Loucy (cell line): ENCODE results near the gene CS.

Experiments
- H2AFZ ChIP-seq: fragments of 200-600 bp; sonication (generic); 2 replicates; pipeline ENCODE4 v1.6.0; 2016; ENCODE audit warnings: antibody characterized with exemption, mild to moderate bottlenecking, low read length, moderate library complexity
- H3F3A ChIP-seq: fragments of 200-600 bp; 2 replicates; pipeline ENCODE4 v1.6.0; 2016; ENCODE audit warnings: antibody characterized with exemption, low read depth, mild to moderate bottlenecking
- H3K27me3 ChIP-seq: fragments of 200-600 bp; sonication (generic); 2 replicates; pipeline ENCODE4 v1.6.1; 2014; ENCODE audit warnings: low read length, mild to moderate bottlenecking; ENCODE audit not compliant: insufficient read depth, poor library complexity, severe bottlenecking
- H3K36me3 ChIP-seq: fragments of 200-600 bp; sonication (generic); 2 replicates; pipeline ENCODE4 v1.6.1; 2016; ENCODE audit warnings: low read length; ENCODE audit not compliant: insufficient read depth
- H3K4me1 ChIP-seq: fragments of 200-600 bp; sonication (generic); 2 replicates; pipeline ENCODE4 v1.5.1; 2014; ENCODE audit warnings: low read length, mild to moderate bottlenecking; ENCODE audit not compliant: insufficient read depth, poor library complexity, severe bottlenecking
- H3K4me2 ChIP-seq: fragments of 200-600 bp; sonication (generic); 2 replicates; pipeline ENCODE4 v1.6.0; 2014; ENCODE audit warnings: antibody characterized with exemption, low read length, low read depth, mild to moderate bottlenecking; ENCODE audit not compliant: poor library complexity, severe bottlenecking
- H3K4me3 ChIP-seq: fragments of 200-600 bp; sonication (generic); 2 replicates; pipeline ENCODE4 v1.5.1; 2014; ENCODE audit warnings: low read length, mild to moderate bottlenecking, mixed read lengths; ENCODE audit not compliant: poor library complexity, severe bottlenecking
- H3K79me2 ChIP-seq: fragments of 200-600 bp; sonication (generic); 2 replicates; pipeline ENCODE4 v1.6.1; 2014; ENCODE audit warnings: low read length; ENCODE audit not compliant: insufficient read depth
- H3K9ac ChIP-seq: fragments of 200-600 bp; sonication (generic); 2 replicates; pipeline ENCODE4 v1.6.0; 2014; ENCODE audit warnings: mild to moderate bottlenecking, low read depth, low read length, moderate library complexity; ENCODE audit not compliant: poor library complexity, severe bottlenecking
- H3K9me2 ChIP-seq: fragments of 200-600 bp; sonication (generic); replicated peaks from 2 replicates; pipeline ENCODE4 v1.6.1; 2016; ENCODE audit warnings: low read depth, low read length, mixed read lengths
- H3K9me3 ChIP-seq: fragments of 200-600 bp; sonication (generic); 2 replicates; pipeline ENCODE4 v1.6.1; 2014; ENCODE audit warnings: mild to moderate bottlenecking, antibody characterized with exemption, low read length, low read depth; ENCODE audit not compliant: insufficient read depth
- H4K20me1 ChIP-seq: fragments of 200-600 bp; sonication (generic); 2 replicates; pipeline ENCODE4 v1.6.0; 2014; ENCODE audit warnings: antibody characterized with exemption, low read length, mild to moderate bottlenecking; ENCODE audit not compliant: insufficient read depth, poor library complexity, severe bottlenecking
- EZH2phosphoT487 ChIP-seq: fragments of 200-600 bp; IDR thresholded peaks from 2 replicates; pipeline ENCODE4 v1.6.1; 2018; ENCODE audit warnings: antibody characterized with exemption, mild to moderate bottlenecking, moderate library complexity, borderline replicate concordance
- TF ChIP-seq, protein P1 (sequence below): fragments of 200-600 bp; sonication (generic); conservative IDR thresholded peaks from 2 replicates; pipeline ENCODE4 v1.5.1; 2014; ENCODE audit warnings: mild to moderate bottlenecking, antibody characterized with exemption, low read length

The CS gene

DNA sequence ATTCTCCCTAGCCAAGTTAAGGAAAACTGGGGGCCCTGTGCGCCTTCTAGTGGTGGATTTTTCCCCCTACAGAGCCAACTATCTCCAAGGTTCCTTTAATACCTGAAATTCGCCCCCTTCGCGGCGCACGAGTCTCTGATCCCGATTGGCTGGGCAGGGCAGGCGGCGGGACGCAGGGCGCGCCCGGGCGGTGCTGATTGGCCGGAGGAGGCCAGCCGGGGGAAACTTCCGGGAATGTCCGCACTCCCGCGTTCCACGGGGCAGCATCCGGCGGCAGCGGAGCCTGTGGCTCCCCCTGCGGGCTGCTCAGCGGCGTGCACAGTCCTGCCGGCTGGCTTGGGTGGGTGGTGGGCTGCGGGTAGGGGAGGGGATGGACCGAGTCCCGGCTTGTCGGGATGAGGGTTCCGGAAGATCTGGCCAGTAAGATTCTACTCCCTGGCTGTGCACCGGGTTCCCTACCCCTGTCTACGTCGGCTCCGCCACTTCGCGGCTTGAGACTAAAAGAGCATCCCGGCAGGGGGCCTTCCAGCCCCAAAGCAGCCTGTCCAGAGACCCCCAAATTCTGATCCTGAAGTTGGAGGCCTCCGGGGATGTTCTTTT, 75.9 kb downstream of the CS start, which contains the start of gene NABP2:
TSS of gene NABP2 (plus strand) at position 241 of the 600 bp plus-strand sequence. CDS start 515 bp downstream, outside the sequence.
- no peak for TF ChIP-seq EZH2phosphoT487
- TF ChIP-seq, protein P1, sequence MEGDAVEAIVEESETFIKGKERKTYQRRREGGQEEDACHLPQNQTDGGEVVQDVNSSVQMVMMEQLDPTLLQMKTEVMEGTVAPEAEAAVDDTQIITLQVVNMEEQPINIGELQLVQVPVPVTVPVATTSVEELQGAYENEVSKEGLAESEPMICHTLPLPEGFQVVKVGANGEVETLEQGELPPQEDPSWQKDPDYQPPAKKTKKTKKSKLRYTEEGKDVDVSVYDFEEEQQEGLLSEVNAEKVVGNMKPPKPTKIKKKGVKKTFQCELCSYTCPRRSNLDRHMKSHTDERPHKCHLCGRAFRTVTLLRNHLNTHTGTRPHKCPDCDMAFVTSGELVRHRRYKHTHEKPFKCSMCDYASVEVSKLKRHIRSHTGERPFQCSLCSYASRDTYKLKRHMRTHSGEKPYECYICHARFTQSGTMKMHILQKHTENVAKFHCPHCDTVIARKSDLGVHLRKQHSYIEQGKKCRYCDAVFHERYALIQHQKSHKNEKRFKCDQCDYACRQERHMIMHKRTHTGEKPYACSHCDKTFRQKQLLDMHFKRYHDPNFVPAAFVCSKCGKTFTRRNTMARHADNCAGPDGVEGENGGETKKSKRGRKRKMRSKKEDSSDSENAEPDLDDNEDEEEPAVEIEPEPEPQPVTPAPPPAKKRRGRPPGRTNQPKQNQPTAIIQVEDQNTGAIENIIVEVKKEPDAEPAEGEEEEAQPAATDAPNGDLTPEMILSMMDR, result peak; percentile 92
- peaks cover 29% of the 10 kb centered on the region for H3K4me1 ChIP-seq
- H4K20me1 ChIP-seq, result peaks cover 6% of the 10 kb centered on the region
- peak within 1 kb of the TSS; percentile 90 for H3K4me3 ChIP-seq
- peak within 1 kb of the TSS; percentile 85 for H3K9ac ChIP-seq
- H3K9me3 ChIP-seq, result no peaks in the 10 kb centered on the region
- H3K27me3 ChIP-seq, result no peaks in the 10 kb centered on the region
- H3K36me3 ChIP-seq, result no peaks in the 10 kb centered on the region
- peaks cover 25% of the 10 kb centered on the region for H3K79me2 ChIP-seq
- peak within 1 kb of the TSS; percentile 92 for H3K4me2 ChIP-seq
- no peaks in the 10 kb centered on the region for H3K9me2 ChIP-seq
- peak within 1 kb of the TSS; percentile 94 for H2AFZ ChIP-seq
- no peaks in the 10 kb centered on the region for H3F3A ChIP-seq

DNA sequence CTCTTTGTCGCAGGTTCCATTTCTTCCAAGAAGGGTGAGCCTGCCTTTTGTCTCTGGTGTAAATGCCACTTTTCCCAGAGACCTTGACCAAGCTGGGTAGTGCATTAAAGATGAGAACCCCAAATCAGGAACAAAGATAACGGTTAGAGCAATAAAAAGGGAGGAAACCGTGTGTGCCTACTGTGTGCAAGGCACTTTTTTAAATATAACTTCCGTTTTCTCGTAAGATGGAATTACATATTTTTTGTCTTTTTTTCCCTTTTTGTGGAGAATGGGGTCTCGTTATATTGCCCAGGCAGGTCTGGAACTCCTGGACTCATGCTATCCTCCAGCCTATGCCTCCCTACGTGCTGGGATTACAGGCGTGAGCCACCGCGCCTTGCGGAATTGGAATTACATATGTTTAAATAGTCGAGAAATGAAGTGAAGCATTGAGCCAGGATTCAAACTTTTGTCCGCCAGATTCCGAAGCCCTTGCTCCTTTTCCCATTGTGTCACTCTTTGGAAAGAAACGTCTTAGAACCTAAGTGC, 76.5 kb downstream of the CS start:
- Histone ChIP-seq H3K4me1 (peaks cover 28% of the 10 kb centered on the region), H3K9me2 (no peaks in the 10 kb centered on the region), H3K4me3 (peak overlapping the region; percentile 58), H3K9me3 (no peaks in the 10 kb centered on the region), H2AFZ (peak overlapping the region; percentile 33; the same call in 1 of the 2 replicates), H4K20me1 (peaks cover 6% of the 10 kb centered on the region), H3K79me2 (peaks cover 25% of the 10 kb centered on the region), H3K27me3 (no peaks in the 10 kb centered on the region), H3K36me3 (no peaks in the 10 kb centered on the region), H3K4me2 (peak overlapping the region; percentile 65), H3K9ac (peak overlapping the region; percentile 40), H3F3A (no peaks in the 10 kb centered on the region)
- TF ChIP-seq, protein P1, result no peak
- no peak for TF ChIP-seq EZH2phosphoT487

DNA sequence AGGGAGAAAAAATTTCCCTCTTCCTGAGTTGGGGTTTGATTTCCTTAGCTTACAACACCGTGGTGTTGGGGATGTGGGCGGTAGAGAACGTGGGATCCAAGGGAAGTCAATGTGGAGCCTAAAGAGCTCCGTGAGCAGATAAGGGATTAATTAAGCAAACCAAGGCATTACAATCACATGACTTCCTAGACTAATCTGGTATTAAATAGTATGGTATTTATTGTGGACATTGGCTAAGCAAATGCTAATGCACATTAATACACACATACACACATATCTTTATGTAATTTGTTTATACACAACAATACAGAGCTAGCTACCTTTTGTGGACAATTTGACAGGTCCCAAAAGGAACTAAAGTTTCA, 77.6 kb downstream of the CS start:
- Histone ChIP-seq H3K4me2 (peak overlapping the region; percentile 98), H3K9me3 (no peaks in the 10 kb centered on the region), H3K4me3 (peak overlapping the region; percentile 90), H4K20me1 (peaks cover 6% of the 10 kb centered on the region), H2AFZ (peak overlapping the region; percentile 78; the same call in 1 of the 2 replicates), H3K79me2 (peaks cover 25% of the 10 kb centered on the region), H3K27me3 (no peaks in the 10 kb centered on the region), H3K9ac (peak overlapping the region; percentile 89), H3K36me3 (no peaks in the 10 kb centered on the region), H3K9me2 (no peaks in the 10 kb centered on the region), H3F3A (no peaks in the 10 kb centered on the region), H3K4me1 (peaks cover 28% of the 10 kb centered on the region)
- TF ChIP-seq, protein P1, result no peak
- TF ChIP-seq EZH2phosphoT487, result no peak
